Stimulated activated CD4-positive, alpha-beta T cell treated with anti-CD3 and anti-CD28 coated beads, Interleukin-12 subunit alpha, Interleukin-12 subunit beta, amount 100 ng/mL, for 24 hours (primary cell): Measurements from ENCODE around the gene SLC22A15.
"Not testable (repeated sequence)": the region's sequence is repeated elsewhere in the genome, so short reads cannot be mapped to it uniquely, and the experiment has no call there.

Experiments
- DNase-seq, 2 experiments: peaks; one replicate each; pipeline ENCODE4 v3.0.0-alpha.2; 2020; ENCODE audit warnings: low read depth in 2 of 2

SLC22A15 gene

DNA sequence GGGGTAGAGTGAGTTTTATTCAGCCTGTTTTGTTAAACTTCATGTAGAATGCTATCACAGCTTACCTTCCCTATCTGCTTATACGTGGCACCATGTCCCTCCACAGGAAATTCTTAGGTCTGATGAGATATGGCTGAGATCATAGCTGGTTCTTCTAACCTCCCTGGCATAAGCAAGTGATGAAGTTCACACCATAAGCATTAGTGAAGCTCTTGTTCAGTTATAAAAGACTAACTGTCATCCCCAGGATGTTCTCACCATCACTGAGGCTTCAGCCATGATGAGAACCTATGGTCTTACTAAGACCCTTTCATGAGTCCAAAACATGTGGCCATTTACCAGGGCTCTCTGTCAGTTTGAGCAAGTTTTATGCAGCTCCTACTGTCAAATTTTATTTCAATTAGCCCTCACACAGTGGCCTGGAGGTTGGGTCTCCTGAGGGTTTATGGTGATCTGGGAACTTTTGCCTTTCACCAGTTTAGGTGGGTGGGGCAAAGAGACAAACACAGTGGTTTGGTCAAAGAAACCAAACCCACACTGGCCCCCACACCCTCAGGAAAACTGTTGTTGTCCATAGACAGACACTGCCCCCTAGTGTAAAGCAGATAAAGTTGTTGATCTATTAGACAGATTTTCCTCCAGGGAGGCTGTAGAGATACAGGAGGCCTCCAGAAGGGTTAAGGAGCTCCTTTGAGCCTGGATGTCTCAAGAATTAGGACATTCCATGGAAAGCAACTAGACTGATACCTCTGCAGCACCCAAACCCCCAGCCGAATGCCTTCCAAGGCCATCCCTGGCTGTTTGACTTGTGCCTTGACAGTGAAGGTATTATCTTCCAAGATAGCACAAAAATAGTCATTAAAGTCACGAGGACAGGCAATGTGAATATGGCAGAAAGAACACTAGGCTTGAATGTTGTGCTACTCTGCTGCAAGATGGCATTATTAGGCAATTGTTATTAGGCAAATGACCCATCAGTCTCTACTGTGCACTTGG lies 5.0 kb downstream of the SLC22A15 start:
- no peak for DNase-seq

DNA sequence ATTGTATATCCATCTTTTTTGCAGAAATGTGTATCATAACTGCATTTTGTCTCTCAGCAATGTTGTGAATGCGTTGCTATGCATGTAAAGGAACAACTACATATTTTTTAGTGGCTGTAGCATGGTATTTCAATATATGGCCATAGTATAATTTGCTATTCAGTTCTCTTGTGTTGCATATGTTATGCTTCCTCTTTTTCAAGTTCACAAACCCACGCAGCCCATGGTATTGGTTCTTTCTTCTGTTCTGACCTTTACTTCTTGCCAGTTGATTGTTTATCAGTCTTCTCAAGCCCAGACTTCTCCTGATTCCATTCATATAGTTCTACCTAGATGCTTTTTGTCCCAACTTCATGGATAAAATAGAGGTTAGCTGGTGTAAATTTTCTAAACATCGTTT lies 6.1 kb downstream of the SLC22A15 start:
- DNase-seq, result no peak

DNA sequence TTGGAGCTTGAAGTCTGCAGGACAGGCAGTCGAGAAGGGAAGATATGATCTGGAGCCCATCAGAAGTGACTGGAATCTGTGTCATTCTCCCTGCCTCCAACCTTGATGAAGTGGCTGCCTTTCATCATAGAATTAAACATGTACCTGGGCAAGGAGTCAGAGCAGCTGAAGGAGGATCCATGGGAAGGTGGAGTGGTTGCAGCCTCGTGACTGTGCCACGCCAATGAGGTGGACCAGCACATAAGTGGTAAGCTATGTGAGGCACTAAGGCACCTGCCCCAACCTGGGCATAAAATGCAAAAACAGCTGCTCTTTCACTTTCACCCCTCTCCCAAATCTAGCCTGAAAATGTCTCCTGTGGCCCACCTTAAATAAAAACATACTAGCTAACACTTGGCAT lies 7.3 kb downstream of the SLC22A15 start:
- no peak for DNase-seq

DNA sequence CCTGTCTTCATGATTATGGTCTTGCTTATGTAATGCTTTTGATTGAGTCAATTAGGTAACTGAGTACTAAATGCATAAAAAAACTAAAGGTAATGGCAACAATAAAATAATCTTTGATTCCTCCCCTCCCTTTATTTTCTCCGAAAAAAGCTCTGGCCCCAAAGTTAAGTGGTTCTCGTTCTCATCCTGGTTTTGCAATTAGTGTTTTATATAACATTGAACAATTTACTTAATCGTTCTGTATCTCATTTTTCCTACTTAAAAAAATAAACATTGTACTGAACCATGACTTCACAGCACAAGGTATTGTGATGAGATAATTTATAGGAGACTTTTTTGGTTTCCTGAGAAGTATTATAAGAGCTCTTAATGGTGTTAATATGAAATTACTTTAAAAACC lies 11.3 kb downstream of the SLC22A15 start:
- DNase-seq, result no peak

DNA sequence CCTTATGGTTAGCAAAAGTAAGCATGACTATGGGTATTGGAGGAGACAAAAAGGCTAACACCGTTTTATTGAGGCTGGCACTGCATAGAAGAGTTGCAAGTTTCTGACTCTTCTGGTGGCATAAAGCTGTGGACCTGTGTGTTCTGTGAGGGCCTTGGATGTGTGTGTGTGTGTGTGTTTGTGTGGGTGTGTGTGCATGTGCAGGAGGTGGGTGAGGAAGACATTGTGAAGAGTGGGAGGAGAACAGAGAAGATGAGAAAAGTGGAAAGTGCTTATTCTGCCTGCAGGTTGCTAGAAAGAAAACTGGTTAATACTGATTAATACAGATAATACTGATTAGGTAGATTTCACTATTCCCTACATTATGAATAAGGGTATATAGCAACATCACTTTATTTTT lies 12.6 kb downstream of the SLC22A15 start:
- DNase-seq, result no peak

DNA sequence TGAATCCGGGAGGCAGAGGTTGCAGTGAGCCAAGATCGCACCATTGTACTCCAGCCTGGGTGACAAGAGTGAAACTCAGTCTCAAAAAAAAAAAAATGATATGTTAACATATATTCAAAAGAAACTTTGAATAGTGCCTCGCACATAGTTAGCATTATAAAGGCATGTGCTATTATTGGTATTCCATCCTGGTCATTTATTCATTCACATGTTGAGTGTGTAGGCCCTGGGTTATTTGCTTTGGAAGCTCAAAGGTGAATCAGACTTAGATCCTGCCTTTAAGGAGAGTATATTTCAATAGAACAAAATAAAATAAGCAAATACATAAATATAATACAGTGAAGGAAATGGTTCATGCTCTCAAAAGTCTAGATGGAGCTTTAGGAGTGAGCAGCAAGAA lies 13.4 kb downstream of the SLC22A15 start:
- DNase-seq, result no peak

DNA sequence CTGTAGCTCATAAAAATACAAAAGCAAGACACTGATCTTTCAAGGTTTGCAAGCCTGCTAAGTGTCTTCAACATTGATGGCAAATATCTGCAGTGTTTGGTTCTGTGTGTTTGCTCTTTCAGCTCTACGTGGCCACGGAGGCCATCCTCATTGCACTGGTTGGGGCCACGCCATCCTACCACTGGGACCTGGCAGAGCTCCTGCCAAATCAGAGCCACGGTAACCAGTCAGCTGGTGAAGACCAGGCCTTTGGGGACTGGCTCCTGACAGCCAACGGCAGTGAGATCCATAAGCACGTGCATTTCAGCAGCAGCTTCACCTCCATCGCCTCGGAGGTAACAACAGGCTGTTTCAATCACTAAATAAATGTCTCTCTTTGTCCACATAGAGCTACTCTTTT lies 15.6 kb downstream of the SLC22A15 start:
- DNase-seq, result no peak

DNA sequence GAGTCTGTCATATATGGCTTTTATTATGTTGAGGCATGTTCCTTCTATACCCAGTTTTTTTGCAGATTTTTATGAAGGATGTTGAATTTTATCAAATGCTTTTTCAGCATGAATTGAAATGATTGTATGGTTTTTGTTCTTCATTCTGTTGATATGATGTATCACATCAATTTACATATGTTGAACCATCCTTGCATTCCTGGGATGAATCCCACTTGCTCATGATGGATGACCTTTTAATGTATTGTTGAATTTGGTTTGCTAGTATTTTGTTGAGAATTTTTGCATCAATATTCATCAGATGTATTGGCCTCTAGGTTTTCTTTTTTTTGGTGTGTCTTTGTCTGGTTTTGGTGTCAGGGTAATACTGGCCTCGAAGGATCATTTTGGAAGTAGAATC lies 21.6 kb downstream of the SLC22A15 start:
- not testable (repeated sequence) for DNase-seq

DNA sequence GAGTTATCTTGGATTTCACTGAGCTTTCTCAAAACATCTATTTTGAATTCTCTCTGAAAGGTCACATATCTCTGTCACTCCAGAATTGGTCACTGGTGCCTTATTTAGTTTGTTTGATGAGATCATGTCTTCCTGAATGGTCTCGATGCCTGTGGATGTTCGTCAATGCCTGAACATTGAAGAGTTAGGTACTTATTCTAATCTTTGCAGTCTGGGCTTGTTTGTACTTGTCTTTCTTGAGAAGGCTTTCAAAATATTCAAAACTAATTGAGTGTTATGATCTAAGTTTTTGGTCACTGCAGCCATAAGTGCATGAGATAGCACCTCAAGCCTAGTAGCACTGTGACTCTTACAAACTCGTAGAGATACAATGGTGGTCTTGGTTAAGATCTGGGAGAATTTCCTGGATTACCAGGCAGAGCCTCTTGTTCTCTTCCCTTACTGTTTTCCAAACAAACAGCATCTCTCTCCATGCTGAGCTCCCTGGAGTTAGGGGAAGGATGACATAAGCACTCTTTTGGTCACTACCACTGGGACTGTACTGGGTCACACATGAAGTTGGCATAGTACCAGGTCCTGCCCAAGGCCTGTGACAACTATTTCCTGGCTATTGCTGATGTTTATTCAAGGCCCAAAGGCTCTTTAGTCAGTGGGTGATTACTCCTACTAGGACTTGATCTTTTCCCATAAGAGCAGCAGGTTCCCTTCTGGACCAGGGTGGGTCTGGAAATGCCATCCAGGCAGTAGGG lies 25.6 kb downstream of the SLC22A15 start:
- no peak for DNase-seq

DNA sequence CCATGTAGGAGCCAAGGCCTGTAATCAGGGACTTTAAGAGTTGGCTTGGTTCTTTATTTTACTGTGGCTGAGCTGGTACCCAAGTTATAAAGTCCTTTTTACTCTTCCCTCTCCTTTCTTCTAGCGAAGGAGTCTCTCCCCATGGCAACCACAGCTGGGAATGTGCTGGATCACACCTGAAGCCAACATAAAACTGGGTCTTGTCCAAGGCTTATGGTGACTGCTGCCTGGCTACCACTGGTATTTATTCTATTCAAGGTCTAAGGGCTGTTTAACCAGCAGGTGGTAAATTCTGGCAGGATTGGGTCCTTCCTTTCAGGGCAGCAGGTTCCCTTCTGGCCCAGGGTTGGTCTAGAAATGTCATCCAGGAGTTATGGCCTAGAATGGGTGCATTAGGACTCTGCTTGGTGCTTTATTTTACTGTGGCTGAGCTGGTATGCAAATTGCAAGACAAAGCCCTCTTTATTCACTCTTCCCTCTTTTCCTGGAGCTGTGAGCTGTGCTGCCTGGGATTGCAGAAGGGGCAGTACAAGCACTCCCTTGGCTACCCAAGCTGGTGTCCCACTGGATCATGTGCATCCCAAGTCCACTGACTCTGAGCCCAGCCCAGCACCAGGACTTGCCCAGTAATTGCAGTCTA lies 26.6 kb downstream of the SLC22A15 start:
- no peak for DNase-seq

DNA sequence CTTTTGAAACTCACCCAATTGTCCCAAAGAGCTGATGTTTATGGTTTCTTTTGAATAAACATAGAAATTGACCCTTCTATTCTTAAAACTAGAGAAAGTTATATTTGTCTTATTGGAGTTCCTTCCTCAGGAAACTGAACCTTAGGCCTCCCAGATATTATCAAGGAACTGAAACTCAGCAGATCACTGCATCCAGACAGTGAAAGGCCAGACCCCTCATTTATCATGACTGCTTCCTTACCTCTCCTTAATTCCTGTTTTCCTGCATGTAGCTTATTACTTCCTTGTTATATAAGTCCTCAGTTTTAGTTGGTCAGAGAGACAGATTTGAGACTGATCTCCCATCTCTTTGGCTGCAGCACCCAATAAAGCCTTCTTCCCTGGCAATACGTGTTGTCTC lies 27.5 kb downstream of the SLC22A15 start:
- DNase-seq, result no peak

DNA sequence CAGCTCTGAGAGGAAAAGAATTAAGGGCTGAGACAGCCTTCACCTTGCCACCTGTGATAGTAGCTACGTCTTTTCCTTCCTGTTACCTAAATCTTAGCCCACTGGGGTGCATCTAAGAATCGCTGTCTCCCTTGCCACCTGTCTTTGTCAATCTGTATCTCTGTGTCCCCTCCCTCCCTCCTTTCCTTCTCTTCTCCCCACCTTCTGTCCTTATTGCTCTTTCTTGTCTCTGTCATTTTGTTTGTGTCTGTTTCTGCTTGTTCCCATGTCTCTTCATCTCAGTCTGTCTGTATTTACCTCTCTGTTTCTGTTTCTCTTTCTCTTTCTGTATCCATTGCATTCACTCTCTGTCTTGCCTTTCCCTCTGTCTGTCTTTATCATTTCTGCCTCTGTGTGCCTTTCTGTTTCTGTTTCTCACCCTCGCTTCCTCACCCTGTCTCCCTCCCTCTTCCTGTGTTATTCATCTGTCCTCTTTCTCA lies 30.2 kb downstream of the SLC22A15 start:
- DNase-seq, result no peak

DNA sequence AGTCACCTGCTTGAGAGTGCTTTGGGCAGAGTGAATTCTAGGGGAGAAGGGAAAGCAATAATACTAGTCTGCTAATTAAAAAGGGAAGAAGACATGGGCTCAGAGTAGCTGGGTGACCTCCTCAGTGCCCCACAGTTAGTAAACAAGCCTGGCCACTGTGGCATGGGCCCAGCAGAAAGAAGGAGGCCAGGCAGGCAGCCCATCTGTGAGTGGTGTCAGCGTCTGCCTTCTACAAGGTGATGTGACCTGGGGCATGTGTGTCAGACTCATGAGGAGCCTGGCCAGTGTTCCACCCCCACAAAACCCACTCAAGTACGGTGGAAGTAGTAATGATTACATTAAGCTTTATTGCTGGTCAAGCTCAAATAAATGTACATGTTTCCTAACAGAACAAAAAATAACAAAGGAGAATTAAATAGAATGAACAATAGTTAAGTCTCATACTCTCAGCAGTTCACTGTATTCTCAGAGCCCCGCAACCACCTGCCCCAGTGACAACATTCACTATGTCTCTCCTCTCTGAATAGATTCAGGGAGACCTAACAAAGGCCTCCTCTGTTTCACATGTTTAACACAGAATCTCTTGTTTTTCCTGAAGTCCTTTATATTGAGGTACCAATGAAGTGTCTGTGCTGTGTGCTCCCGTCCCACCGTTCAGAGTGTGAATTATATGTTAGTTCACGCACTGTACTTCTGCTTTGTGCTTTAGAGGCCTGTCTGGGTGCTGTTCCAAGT lies 32.5 kb downstream of the SLC22A15 start:
- no peak for DNase-seq

DNA sequence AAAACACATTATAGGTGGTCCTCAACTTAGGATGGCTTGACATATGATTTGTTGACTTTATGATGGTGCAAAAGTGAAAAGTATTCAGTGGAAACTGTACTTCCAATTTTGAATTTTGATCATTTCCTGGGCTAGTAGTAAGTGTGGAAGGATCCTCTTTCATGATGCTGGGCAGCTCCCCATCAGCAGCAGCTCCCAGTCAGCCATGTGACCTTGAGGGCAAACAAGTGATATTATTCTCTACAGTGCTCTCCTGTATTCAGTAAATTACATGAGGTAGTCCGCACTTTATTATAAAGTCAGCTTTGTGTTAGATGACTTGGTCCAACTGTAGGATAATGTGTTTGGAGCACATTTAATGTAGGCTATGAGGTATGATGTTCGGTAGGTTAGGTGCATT lies 36.4 kb downstream of the SLC22A15 start:
- no peak for DNase-seq

DNA sequence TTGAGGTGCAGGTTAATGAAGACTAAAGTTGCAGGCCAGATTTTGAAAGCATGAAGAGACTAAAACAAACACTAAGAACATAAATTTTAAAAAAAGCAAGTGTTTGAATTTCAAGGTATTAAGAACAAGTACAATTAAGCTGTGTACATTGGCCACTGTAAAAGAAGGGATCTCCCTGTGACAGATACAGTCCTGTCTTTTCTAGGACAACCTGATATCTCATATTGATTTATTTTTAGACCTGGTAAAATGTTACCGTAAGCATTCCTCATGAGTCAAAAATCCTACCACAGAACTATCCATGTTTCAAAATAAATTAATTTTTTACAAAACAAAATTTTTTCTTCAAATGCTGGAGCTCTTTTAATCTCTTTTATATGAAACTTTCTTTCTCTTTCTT lies 39.4 kb downstream of the SLC22A15 start:
- no peak for DNase-seq

DNA sequence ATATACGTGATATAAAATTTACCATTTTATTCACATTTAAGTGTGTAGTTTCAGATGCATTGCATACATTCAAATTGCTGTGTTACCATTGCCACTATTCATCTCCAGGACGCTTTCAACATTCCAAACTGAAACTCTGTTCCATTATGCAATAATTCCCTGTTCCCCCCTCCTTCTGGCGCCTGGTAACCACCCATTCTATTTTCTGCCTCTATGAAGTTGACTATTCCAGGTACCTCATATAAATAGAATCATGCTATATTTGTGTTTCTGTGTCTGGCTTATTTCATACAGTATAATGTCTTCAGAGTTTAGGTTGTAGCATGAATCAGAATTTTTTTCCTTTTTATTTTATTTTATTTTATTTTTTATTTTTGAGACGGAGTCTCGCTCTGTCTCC lies 41.7 kb downstream of the SLC22A15 start:
- DNase-seq, result no peak

DNA sequence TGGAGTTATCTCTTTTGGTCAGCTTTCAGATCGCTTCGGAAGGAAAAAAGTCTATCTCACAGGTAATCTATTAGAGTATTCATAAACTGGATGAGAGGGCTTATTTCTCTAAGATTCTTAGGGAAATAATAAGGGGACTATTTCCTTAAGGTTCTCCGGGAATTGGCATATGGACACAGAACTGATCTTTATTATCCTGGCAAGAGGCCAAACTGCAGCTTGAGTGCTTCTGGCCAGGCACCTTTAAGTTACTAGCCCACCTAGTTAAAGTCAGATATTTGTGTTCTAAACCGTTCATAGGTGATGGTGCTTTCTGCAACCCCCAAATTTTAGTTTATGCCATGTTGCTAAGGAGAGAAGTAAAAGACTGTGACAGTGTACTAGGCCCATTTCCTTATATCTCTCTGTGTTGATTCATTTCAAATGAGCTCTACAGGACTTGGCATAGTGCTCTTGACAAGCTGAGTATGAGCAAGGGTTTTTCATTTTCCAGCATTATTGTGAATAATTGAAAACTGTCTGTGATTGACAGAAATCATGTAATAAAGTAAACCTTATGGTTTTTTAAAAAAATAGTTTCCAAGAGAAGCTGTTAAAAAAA lies 43.4 kb downstream of the SLC22A15 start:
- DNase-seq, result no peak

DNA sequence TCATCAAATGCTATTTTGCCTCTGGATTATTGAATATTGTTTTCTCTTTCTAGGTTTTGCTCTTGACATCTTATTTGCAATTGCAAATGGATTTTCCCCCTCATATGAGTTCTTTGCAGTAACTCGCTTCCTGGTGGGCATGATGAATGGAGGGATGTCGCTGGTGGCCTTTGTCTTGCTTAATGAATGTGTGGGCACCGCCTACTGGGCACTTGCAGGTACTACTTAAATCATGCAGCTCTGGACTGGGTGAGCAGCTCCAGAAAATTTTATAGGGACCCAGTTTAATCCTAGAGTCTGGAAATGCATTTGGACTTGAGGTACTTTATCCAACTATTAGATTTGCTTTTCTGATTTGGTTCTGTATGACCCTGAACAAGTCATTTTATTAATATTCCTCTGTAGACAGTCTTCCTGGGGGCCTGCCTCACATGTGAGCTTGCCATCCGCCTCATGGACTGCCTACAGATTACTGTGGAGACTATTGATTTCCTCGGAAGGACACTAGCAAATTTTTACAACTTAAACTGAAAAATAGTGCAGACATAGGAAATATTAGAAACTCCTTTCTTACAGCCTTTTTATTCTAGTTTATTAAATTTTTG lies 44.5 kb downstream of the SLC22A15 start:
- peak in 1 of 2 experiments; percentile 51 for DNase-seq

DNA sequence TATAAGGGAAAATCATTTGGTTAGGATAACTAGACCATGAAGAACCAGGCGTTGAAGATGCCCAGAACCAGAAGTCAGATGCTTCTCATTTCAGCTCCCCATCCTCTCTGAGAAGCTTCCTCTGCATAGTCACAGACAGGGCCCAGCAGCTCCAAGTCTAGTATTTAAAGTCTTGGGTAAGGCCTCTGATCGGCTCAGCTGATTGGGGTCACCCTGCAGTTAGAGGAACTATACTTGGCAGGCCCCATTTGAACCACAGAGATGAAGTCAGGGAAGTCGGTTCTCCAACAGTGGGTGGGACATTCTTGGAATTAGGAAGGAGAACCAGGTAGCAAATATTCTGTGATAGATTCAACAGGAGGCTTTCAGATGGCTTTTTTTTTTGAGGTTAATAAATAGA lies 48.3 kb downstream of the SLC22A15 start:
- no peak for DNase-seq

DNA sequence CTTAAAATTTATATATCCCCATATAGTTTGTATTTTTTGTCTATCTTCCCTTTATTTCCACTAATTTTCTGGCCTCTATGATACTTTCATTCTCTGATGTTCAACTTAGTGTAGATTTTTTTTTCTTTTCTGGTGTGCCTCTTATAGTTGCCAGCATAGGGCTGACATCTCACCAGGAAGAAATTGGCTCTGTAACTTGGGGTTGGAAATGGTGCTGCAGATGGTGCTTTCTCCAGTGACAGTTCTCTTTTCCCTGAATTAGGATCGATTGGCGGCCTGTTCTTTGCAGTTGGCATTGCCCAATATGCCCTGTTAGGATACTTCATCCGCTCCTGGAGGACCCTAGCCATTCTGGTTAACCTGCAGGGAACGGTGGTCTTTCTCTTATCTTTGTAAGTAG lies 50.3 kb downstream of the SLC22A15 start:
- no peak for DNase-seq
